ENCODE data around the gene LAMC2.

DNA sequence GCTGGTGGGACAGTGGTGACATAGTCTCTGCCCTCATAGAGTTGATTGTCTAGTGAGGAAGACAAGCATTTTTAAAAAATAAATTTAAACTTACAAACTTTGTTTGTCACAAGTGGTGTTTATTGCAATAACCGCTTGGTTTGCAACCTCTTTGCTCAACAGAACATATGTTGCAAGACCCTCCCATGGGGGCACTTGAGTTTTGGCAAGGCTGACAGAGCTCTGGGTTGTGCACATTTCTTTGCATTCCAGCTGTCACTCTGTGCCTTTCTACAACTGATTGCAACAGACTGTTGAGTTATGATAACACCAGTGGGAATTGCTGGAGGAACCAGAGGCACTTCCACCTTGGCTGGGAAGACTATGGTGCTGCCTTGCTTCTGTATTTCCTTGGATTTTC is 58.4 kb downstream of the LAMC2 start:
- no peak for TF ChIP-seq POLR2A (IDR thresholded peaks at IDR 0.05)
- TF ChIP-seq, protein P1, sequence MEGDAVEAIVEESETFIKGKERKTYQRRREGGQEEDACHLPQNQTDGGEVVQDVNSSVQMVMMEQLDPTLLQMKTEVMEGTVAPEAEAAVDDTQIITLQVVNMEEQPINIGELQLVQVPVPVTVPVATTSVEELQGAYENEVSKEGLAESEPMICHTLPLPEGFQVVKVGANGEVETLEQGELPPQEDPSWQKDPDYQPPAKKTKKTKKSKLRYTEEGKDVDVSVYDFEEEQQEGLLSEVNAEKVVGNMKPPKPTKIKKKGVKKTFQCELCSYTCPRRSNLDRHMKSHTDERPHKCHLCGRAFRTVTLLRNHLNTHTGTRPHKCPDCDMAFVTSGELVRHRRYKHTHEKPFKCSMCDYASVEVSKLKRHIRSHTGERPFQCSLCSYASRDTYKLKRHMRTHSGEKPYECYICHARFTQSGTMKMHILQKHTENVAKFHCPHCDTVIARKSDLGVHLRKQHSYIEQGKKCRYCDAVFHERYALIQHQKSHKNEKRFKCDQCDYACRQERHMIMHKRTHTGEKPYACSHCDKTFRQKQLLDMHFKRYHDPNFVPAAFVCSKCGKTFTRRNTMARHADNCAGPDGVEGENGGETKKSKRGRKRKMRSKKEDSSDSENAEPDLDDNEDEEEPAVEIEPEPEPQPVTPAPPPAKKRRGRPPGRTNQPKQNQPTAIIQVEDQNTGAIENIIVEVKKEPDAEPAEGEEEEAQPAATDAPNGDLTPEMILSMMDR (IDR thresholded peaks at IDR 0.05): no peak
- TF ChIP-seq POLR2AphosphoS5 (IDR thresholded peaks at IDR 0.05): peak; percentile 76 to 86 (median 81)
